ENCODE data around the gene RDH11. TPM values are rescaled to one million over a fixed set of nuclear protein-coding genes. Genes with fewer than 3 reads are reported as not detected.
A peak's percentile ranks its signal among the peaks of the same experiment; 100 is the strongest.

Gene RDH11
- total and polyA plus RNA-seq, 8 donors: 60.6 to 97.1 (median 67.6) TPM

GRCh38 chr14:67728258-67728657 is 32.7 kb upstream of the RDH11 start:
- TF ChIP-seq CTCF (IDR thresholded peaks at IDR 0.05): no peak
- ATAC-seq (no peak), DNase-seq (no peak)
- no peak overlapping the region for H3K4me3 ChIP-seq
- intact Hi-C loops (cut with DNase I): no loop called here
- H3K4me1 ChIP-seq: no peaks in the 10 kb centered on the region
- no peak overlapping the region for H3K27ac ChIP-seq
- H3K36me3 ChIP-seq: no peaks in the 10 kb centered on the region
- peaks cover 0 to 13% of the 10 kb centered on the region in 2 donors for H3K27me3 ChIP-seq
- H3K9me3 ChIP-seq: no peaks in the 10 kb centered on the region

DNA sequence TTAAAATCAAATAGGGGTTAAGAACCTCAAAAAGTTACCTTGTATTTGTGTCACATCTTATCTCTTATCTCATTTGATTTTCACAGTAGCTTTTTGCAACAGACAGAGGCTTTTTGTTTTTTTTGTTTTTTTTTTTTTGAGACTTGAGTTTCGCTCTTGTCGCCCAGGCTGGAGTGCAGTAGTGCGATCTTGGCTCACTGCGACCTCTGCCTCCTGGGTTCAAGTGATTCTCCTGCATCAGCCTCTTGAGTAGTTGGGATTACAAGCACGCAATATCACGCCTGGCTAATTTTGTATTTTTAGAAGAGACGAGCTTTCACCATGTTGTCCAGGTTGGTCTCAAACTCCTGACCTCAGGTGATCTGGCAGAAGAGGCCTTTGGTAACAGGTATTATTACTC is 31.8 kb upstream of the RDH11 start:
- no peak for DNase-seq
- H3K27me3 ChIP-seq: peaks cover 0 to 21% of the 10 kb centered on the region in 2 donors
- no peak for TF ChIP-seq CTCF (IDR thresholded peaks at IDR 0.05)
- intact Hi-C loops (cut with DNase I): no loop called here
- no peaks in the 10 kb centered on the region for H3K9me3 ChIP-seq
- H3K27ac ChIP-seq: no peak overlapping the region
- no peak overlapping the region for H3K4me3 ChIP-seq
- ATAC-seq: no peak
- no peaks in the 10 kb centered on the region for H3K4me1 ChIP-seq
- H3K36me3 ChIP-seq: no peaks in the 10 kb centered on the region

DNA sequence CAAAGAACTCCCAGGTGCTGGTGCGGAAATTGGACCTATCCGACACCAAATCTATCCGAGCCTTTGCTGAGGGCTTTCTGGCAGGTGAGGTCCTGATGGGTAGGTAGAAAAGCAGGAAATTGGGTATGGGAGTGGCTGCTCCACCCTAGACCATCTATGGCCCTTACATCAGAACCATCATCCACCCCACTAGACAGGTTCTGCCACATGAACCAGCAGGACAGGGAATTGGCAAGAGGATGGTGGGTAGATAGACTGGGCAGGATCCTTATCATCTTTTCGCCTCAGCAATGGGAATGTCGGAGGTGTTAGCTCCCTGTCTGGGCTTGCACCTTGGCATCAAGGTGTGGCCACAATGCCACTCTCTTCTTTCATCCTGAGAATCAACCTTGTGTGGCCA is 29.6 kb upstream of the RDH11 start:
- Histone ChIP-seq H3K9me3 (no peaks in the 10 kb centered on the region), H3K27ac (no peak overlapping the region), H3K27me3 (peaks cover 0 to 27% of the 10 kb centered on the region in 2 donors), H3K4me3 (no peak overlapping the region), H3K4me1 (no peaks in the 10 kb centered on the region), H3K36me3 (no peaks in the 10 kb centered on the region)
- ATAC-seq: no peak
- TF ChIP-seq CTCF (IDR thresholded peaks at IDR 0.05): no peak
- intact Hi-C loops (cut with DNase I): no loop called here
- DNase-seq: no peak

- intact Hi-C loops (cut with DNase I): no loop called here
Observed at GRCh38 chr14:67722293-67722692, 26.7 kb upstream of the RDH11 start.

GRCh38 chr14:67721875-67722274 is 26.3 kb upstream of the RDH11 start:
- no peaks in the 10 kb centered on the region for H3K36me3 ChIP-seq
- H3K27me3 ChIP-seq: peaks cover 0 to 27% of the 10 kb centered on the region in 2 donors
- intact Hi-C loops (cut with DNase I): no loop called here
- no peak overlapping the region for H3K4me3 ChIP-seq
- DNase-seq (no peak), ATAC-seq (no peak)
- TF ChIP-seq CTCF (IDR thresholded peaks at IDR 0.05): no peak
- no peaks in the 10 kb centered on the region for H3K4me1 ChIP-seq
- H3K27ac ChIP-seq: no peak overlapping the region
- H3K9me3 ChIP-seq: no peaks in the 10 kb centered on the region

More at GRCh38 chr14:67722293-67722692, 26.7 kb upstream of the RDH11 start:
- no peaks in the 10 kb centered on the region for H3K4me1 ChIP-seq
- peak in 2 of 4 donors; percentile 33 to 70 for DNase-seq
- H3K9me3 ChIP-seq: no peaks in the 10 kb centered on the region
- H3K27ac ChIP-seq: no peak overlapping the region
- TF ChIP-seq CTCF (IDR thresholded peaks at IDR 0.05): no peak
- H3K36me3 ChIP-seq: no peaks in the 10 kb centered on the region
- H3K4me3 ChIP-seq: no peak overlapping the region
- ATAC-seq: peak; percentile 49
- H3K27me3 ChIP-seq: peaks cover 0 to 27% of the 10 kb centered on the region in 2 donors
